NCI-H1048 (cell line): ENCODE data around the gene KCNK18.
"Not testable (repeated sequence)": the region's sequence is repeated elsewhere in the genome, so short reads cannot be mapped to it uniquely, and the experiment has no call there.

ENCODE experiments used
- DNase-seq: peaks from one replicate; lab custom pipeline; 2025; lab: John Stamatoyannopoulos, UW

The KCNK18 gene

GRCh38 chr10:117170244-117170643 is 27.0 kb upstream of the KCNK18 start:
- DNase-seq: no peak

- DNase-seq: peak; percentile 80
These were observed 22.7 kb upstream of the KCNK18 start for GRCh38 chr10:117174439-117175214.

- no peak for DNase-seq
These were observed 21.9 kb upstream of the KCNK18 start for GRCh38 chr10:117175215-117175900.

- peak; percentile 50 for DNase-seq
These were observed 21.3 kb upstream of the KCNK18 start for GRCh38 chr10:117175901-117176534.

GRCh38 chr10:117178190-117178589 is 19.1 kb upstream of the KCNK18 start:
- DNase-seq: no peak

DNA sequence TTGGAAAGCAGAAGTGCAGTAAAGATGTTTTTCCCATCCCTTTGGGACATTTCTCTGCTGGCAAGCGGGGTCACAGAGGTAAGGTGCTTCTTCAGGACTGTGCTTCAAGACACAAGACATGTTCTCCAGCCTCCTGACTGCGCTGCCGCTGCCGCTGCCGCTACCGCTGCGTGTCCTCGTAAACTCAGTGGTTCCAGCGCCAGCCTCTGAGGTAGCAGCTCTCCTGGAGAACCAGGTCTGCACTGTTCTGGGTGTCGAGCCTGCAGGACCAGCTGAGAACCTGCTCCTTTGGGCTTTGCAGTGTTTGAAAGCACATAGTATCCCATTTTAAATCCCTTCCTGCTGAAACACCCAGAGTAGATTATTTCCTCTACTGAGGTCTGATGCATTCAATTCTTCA is 13.0 kb upstream of the KCNK18 start:
- no peak for DNase-seq

DNA sequence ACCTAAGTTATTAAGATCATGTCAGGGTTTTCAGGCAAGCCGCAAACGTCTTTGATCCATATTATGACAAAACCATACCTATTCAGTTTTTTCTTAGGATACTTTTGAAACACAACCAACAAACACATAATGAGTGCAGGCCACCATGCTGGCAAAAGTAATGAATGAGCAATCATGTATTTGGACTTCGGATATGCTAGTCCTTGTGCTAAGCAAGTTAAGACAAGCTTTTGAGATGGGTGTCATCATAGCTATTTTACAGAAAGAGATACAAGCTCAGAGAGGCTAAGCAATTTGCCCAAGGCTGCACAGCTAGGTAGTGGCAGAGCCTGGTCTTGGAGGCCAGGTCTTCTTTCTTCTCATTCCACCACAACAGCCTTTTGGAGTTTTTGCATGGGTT is 12.5 kb upstream of the KCNK18 start:
- no peak for DNase-seq

GRCh38 chr10:117185817-117186216 is 11.5 kb upstream of the KCNK18 start:
- DNase-seq: not testable (repeated sequence)

DNA sequence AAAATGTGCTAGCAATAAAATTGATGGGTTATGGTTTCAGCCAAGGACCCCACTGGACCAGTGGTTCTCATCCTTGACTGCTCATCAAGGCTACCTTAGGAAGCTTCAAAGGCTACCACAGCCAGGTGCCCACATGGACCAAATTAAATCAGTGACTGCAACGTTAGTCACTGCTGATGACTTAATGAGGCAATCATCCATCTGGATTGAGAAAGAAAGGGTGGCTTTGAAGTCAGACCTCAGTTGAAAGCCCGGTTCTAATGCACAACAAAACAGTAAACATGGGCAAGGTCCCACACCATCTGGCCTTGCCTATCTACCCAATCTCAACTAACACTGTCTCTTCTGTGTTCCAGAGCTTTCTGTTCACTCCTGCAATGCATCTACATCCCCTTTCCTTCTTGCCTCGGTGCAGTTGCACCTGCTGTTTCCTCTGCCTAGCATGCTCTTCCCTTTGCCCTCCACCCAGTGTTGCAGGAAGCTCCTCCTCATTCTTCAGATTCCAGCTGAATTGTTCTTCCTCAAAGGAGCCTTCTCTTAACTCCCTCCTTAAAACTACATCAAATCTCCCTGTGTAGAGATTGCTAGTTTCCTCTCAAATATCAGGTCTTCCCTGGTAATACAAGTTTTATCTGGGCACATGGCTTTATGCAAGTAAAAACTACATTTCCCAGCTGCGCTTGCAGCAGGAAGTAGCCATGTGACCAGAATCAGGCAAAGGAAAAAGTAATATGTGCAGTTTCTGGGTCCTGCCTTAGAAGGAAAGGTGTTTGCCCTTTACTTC is 10.3 kb upstream of the KCNK18 start:
- no peak for DNase-seq

DNA sequence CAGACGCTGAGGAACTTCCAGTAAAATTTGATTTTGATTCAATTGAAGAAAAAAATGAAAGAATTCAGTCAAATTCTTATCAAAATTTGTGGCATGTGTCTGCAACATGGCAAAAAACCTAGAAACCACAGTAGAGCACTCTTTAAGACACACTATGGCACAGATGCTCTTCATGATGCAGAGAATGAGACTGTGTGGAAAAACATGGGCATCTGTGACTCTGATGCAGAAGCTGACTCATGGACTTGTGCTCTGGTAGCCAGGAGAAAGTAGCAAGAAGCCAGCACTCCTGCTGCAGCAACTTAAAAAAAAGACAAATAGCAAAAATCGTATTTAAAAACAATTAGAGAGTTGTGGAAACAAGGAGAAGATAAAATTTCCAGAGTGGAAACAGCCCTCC is 8.9 kb upstream of the KCNK18 start:
- DNase-seq: no peak

- DNase-seq: no peak
These were observed 7.7 kb upstream of the KCNK18 start for GRCh38 chr10:117189557-117189956.

GRCh38 chr10:117198088-117198487 is 799 bp downstream of the KCNK18 start:
- no peak for DNase-seq

GRCh38 chr10:117201826-117202225 is 4.5 kb downstream of the KCNK18 start:
- DNase-seq: no peak

- DNase-seq: no peak
These were observed 7.0 kb downstream of the KCNK18 start for GRCh38 chr10:117204316-117204715.

DNA sequence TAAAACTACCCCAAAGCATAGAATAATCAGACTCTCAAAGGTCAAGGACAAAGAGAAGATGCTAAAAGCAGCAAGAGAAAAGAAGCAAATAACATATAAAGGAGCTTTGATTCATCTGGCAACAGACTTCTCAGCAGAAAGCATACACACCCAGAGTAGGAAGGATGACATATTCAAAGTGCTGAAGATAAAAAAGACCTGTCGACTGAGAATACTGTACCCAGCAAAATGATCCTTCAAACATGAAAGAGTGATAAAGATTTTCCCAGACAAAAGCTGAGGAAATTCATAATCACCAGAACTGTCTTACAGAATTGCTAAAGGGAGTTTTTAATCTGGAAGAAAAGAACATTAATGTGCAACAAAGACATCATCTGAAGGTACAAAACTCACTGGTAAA is 14.9 kb downstream of the KCNK18 start:
- no peak for DNase-seq

GRCh38 chr10:117214401-117214800 is 17.1 kb downstream of the KCNK18 start:
- no peak for DNase-seq

- no peak for DNase-seq
These were observed 17.8 kb downstream of the KCNK18 start for GRCh38 chr10:117215079-117215478.

- no peak for DNase-seq
These were observed 18.7 kb downstream of the KCNK18 start for GRCh38 chr10:117216028-117216427.

DNA sequence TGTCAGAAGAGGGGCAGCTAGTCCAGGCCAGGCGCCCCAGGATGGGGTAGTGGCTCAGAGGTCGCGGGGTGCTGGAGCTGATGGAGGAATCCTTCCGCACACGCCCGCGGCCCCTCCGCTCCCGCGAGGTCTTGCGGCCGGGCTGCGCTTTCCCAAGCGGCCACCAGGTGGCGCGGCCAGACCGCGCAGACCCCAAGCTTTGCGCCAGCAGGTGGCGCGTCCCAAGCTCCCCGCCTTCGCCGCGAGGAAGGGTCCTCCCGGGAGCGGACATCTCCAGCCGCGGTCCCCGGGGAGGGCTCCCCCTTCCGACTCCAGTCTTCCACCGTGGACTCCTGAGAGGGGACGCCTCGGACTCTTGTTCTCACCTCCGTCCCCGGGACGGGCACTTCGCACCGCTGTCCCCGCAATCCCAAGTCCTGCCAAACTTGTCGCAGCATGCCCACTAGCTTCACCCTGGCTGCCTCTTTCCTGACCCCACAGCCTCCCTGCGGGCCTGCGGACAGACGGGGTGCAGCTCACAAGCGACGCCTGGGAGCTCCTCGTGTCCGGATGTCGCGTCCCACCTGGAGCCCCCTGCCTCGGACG is 19.4 kb downstream of the KCNK18 start:
- no peak for DNase-seq

DNA sequence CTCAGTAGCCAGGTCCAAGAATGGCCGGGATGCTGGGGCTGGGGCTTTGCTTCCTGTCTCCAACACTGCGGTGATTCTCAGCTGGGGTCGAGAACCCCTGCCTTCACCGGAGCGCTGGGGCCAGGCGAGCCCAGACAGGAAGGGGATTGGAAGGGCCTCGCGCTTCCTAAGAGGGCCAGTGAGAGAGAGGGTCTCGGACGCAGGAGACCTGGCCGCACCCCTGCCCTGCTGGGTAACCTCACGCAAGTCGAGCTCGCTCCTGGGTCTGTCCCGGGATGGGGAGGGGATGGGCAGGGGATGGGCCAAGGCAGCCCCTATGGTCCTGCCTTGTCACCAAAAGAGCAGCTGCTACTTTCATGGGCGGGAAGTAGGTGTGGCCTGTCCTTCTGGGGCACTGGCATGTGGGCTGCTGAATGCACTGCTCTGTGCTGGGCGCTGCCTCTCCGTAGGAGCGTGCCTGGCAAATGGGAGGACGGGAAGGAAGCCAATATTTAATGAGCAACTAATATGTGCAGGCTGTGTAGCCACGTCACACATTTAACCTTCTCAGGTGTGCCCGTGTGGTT is 20.0 kb downstream of the KCNK18 start:
- no peak for DNase-seq

DNA sequence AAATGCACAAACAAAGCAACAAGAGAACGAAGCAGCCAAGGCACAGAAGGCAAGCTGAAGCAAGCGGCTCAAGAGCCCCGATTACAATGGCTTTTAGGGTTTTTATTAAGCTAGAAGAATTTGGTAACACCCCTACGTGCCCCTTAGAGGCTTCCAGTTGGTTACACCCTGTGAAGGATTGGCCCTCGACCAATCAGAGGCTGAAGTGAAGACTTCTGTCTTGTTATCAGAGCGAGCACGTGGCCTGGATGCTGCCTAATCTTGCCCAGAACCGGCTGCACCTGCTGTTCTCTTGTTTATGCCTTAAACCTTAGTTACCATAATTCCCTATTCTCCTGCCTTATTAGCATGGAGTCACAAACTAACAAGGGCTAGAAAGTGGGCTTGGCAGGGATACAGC is 21.4 kb downstream of the KCNK18 start:
- no peak for DNase-seq
